HTR-8/SVneo (cell line): ENCODE results near the gene KHDC4.
"Not testable (repeated sequence)": the region's sequence is repeated elsewhere in the genome, so short reads cannot be mapped to it uniquely, and the experiment has no call there.

Experiments used
- DNase-seq: peaks from one replicate; pipeline ENCODE4 v3.0.0; 2011; ENCODE audit warnings: low spot score, mixed read lengths; ENCODE audit not compliant: insufficient read length
- FAIRE-seq: peaks from 2 replicates; lab custom pipeline; 2011; peaks lifted over from hg19 to GRCh38; lab: Jason Lieb, UNC

Gene KHDC4

GRCh38 chr1:155911156-155912055 lies 22.8 kb downstream of the KHDC4 start, which contains the start of gene RIT1:
Gene RIT1, minus strand, starts transcription at chr1:155911349. Its CDS starts 588 bp downstream, at chr1:155910761.
- DNase-seq (peak; percentile 82), FAIRE-seq (no peak)

GRCh38 chr1:155910621-155911121 lies 23.5 kb downstream of the KHDC4 start:
- no peak for DNase-seq
- FAIRE-seq = no peak

GRCh38 chr1:155909894-155910293 lies 24.3 kb downstream of the KHDC4 start:
- DNase-seq (no peak), FAIRE-seq (no peak)

- FAIRE-seq = no peak
- no peak for DNase-seq
Observed at GRCh38 chr1:155904261-155904660, 30.0 kb downstream of the KHDC4 start.

GRCh38 chr1:155900161-155900560 lies 34.1 kb downstream of the KHDC4 start:
- no peak for DNase-seq
- no peak for FAIRE-seq

- no peak for FAIRE-seq
Observed at GRCh38 chr1:155899683-155900082, 34.5 kb downstream of the KHDC4 start.

GRCh38 chr1:155898888-155899287 lies 35.3 kb downstream of the KHDC4 start:
- DNase-seq (no peak), FAIRE-seq (no peak)

More at GRCh38 chr1:155899683-155900082, 34.5 kb downstream of the KHDC4 start:
- DNase-seq = no peak

- FAIRE-seq (no peak), DNase-seq (no peak)
Observed at GRCh38 chr1:155897746-155898145, 36.5 kb downstream of the KHDC4 start.

- not testable (repeated sequence) for FAIRE-seq
Observed at GRCh38 chr1:155896476-155896875, 37.7 kb downstream of the KHDC4 start.

GRCh38 chr1:155895617-155896016 lies 38.6 kb downstream of the KHDC4 start:
- FAIRE-seq, DNase-seq: not testable (repeated sequence)

More at GRCh38 chr1:155896476-155896875, 37.7 kb downstream of the KHDC4 start:
- not testable (repeated sequence) for DNase-seq

GRCh38 chr1:155893389-155894142 lies 40.6 kb downstream of the KHDC4 start:
- peak; percentile 74 for DNase-seq
- FAIRE-seq = no peak

GRCh38 chr1:155892796-155893195 lies 41.4 kb downstream of the KHDC4 start:
- DNase-seq (peak; percentile 26), FAIRE-seq (no peak)

- FAIRE-seq = no peak
- no peak for DNase-seq
Observed at GRCh38 chr1:155890251-155890650, 44.0 kb downstream of the KHDC4 start.

- FAIRE-seq = no peak
- no peak for DNase-seq
Observed at GRCh38 chr1:155889566-155889965, 44.6 kb downstream of the KHDC4 start.

- no peak for FAIRE-seq
- DNase-seq = no peak
Observed at GRCh38 chr1:155888481-155888880, 45.7 kb downstream of the KHDC4 start.

GRCh38 chr1:155884982-155885381 lies 49.2 kb downstream of the KHDC4 start:
- FAIRE-seq (no peak), DNase-seq (no peak)

- FAIRE-seq (no peak), DNase-seq (no peak)
Observed at GRCh38 chr1:155884031-155884960, 49.9 kb downstream of the KHDC4 start.

GRCh38 chr1:155882766-155883165 lies 51.4 kb downstream of the KHDC4 start:
- no peak for FAIRE-seq
- DNase-seq = no peak

- DNase-seq (no peak), FAIRE-seq (no peak)
Observed at GRCh38 chr1:155882235-155882634, 52.0 kb downstream of the KHDC4 start.

GRCh38 chr1:155880950-155881349 lies 53.3 kb downstream of the KHDC4 start:
- DNase-seq (no peak), FAIRE-seq (no peak)
